Measurements from ENCODE around the gene NKD2. TPM values are rescaled to one million over a fixed set of nuclear protein-coding genes. Genes with fewer than 3 reads are reported as not detected.

The NKD2 gene
- total and polyA plus RNA-seq, 7 experiments from 2014 or later = 4.8 TPM; not detected in 6

DNA sequence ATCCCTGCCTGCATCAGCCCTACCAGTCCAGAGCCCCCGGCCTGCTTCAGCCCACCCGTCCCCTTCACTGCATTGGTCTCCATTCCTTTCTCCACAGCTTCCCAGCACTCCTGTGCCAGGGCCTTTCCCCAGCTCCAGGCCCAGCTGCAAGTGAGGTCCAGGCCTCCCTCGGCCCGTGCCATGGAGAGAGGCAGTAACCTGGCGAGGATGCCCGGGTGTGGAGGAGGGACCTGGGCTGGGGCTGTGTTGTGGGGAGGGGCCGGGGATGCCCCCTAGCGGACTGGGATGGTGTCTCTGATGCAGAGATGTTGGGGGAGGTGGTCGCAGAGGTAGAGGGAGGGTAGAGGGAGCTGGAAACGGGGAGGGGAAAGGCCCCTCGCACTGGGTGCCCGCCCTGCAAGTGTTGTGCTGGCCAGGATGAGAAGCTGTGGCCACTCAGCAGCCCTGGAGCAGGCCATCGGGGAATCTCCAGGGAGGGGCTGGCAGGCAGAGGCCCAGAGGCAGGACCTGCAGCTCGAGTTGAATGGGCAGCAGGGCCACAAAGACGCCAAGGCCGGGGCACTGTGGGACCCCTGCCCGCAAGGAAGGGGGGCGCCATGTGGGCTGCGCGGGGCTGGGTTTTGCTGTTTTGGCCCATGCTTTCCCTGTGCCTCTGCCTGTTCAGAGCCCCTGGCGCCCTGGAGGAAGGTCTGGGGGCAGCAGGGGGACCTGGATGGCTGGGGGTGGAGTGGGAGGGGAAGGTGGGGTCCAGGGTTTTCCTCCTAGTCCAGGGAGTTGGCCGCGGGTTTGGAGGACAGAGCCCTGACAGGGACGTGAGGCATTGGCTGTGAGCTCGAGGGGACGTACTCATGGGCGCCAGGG lies 26.0 kb upstream of the NKD2 start:
- Mint-ChIP-seq H3K36me3 (peaks cover 0 to 20% (median 8%) of the 10 kb centered on the region in 5 donors), H3K27me3 (peaks cover 12 to 36% (median 14%) of the 10 kb centered on the region in 5 donors), H3K9me3 (peaks cover 5 to 33% (median 9%) of the 10 kb centered on the region in 11 donors), H3K27ac (peak overlapping the region in 1 of 9 donors; percentile 29), H3K4me3 (peak overlapping the region in 1 of 10 donors; percentile 46), H3K4me1 (peaks cover 10 to 42% (median 12%) of the 10 kb centered on the region in 7 donors)
- Histone ChIP-seq H3K4me1 (ENCODE audit: control insufficient read depth in 2 of 2, insufficient read depth in 2 of 2, low read length in 2 of 2) (no peaks in the 10 kb centered on the region), H3K27me3 (ENCODE audit: control insufficient read depth in 2 of 2, insufficient read depth in 2 of 2, low read length in 2 of 2) (no peaks in the 10 kb centered on the region), H3K9me3 (ENCODE audit: control insufficient read depth in 2 of 3, low read length in 3 of 3) (no peaks in the 10 kb centered on the region), H3K36me3 (ENCODE audit: control insufficient read depth in 2 of 3, insufficient read depth in 3 of 3, low read length in 3 of 3) (no peaks in the 10 kb centered on the region), H3K4me3 (ENCODE audit: low read length) (no peak overlapping the region), H3K27ac (ENCODE audit: low read depth, low read length) (no peak overlapping the region)
- intact Hi-C loops (cut with micrococcal nuclease) = no loop called here
- no peak for DNase-seq
- ChIA-PET CTCF (no interaction called here), POLR2A (no interaction called here)
- no peak for ATAC-seq

DNA sequence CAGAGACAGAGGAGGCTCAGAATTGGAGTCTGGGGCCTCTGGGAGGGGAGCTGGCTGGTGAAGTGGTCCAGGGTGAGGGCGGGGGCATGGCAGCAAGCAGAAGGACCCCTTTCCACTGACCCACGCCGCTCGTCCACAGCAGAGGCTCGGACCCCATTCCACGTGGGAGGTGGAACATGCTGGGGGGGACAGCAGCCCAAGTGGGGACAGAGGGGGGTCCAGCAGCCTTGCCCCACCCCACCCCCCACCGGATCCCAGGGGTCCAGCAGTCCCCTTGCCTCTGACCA lies 25.4 kb upstream of the NKD2 start:
- Mint-ChIP-seq H3K9me3 (peaks cover 5 to 38% (median 9%) of the 10 kb centered on the region in 11 donors), H3K4me1 (peaks cover 10 to 42% (median 12%) of the 10 kb centered on the region in 7 donors), H3K27me3 (peaks cover 17 to 41% (median 20%) of the 10 kb centered on the region in 5 donors), H3K4me3 (peak overlapping the region in 3 of 10 donors; percentile 15 to 53 (median 46)), H3K27ac (peak overlapping the region in 1 of 9 donors; percentile 29), H3K36me3 (peaks cover 0 to 25% (median 8%) of the 10 kb centered on the region in 5 donors)
- DNase-seq = no peak
- Histone ChIP-seq H3K4me3 (ENCODE audit: low read length) (no peak overlapping the region), H3K36me3 (ENCODE audit: control insufficient read depth in 2 of 3, insufficient read depth in 3 of 3, low read length in 3 of 3) (no peaks in the 10 kb centered on the region), H3K27me3 (ENCODE audit: control insufficient read depth in 2 of 2, insufficient read depth in 2 of 2, low read length in 2 of 2) (no peaks in the 10 kb centered on the region), H3K27ac (ENCODE audit: low read depth, low read length) (no peak overlapping the region), H3K9me3 (ENCODE audit: control insufficient read depth in 2 of 3, low read length in 3 of 3) (no peaks in the 10 kb centered on the region), H3K4me1 (ENCODE audit: control insufficient read depth in 2 of 2, insufficient read depth in 2 of 2, low read length in 2 of 2) (no peaks in the 10 kb centered on the region)
- POLR2A ChIA-PET = no interaction called here
- CTCF ChIA-PET = no interaction called here
- ATAC-seq = no peak
- intact Hi-C loops (cut with micrococcal nuclease) = no loop called here

DNA sequence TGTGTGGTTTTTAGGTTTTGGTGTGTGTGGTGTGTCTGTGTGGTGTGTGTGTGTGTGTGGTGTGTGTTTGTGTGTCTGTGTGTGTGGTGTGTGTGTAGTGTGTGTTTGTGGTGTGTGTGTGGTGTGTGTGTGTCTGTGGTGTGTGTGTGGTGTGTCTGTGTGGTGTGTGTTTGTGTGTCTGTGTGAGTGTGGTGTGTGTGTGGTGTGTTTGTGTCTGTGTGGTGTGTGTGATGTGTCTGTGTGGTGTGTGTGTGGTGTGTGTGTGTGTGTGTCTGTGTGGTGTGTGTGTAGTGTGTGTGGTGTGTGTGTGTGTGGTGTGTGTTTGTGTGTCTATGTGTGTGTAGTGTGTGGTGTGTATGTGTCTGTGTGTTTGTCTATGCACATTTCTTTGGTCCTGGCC lies 25.0 kb upstream of the NKD2 start:
- H3K4me3 Mint-ChIP-seq = peak overlapping the region in 4 of 10 donors; percentile 15 to 53 (median 33)
- peaks cover 10 to 41% (median 12%) of the 10 kb centered on the region in 7 donors for H3K4me1 Mint-ChIP-seq
- ChIA-PET POLR2A (no interaction called here), CTCF (no interaction called here)
- peaks cover 0 to 25% (median 8%) of the 10 kb centered on the region in 5 donors for H3K36me3 Mint-ChIP-seq
- H3K9me3 Mint-ChIP-seq = peaks cover 5 to 38% (median 9%) of the 10 kb centered on the region in 11 donors
- ATAC-seq (no peak), DNase-seq (no peak)
- no peaks in the 10 kb centered on the region for H3K9me3 ChIP-seq (ENCODE audit: control insufficient read depth in 2 of 3, low read length in 3 of 3)
- no peak overlapping the region for H3K27ac ChIP-seq (ENCODE audit: low read depth, low read length)
- intact Hi-C loops (cut with micrococcal nuclease) = no loop called here
- no peaks in the 10 kb centered on the region for H3K4me1 ChIP-seq (ENCODE audit: control insufficient read depth in 2 of 2, insufficient read depth in 2 of 2, low read length in 2 of 2)
- H3K27ac Mint-ChIP-seq = peak overlapping the region in 1 of 9 donors; percentile 29
- H3K4me3 ChIP-seq (ENCODE audit: low read length) = no peak overlapping the region
- no peaks in the 10 kb centered on the region for H3K27me3 ChIP-seq (ENCODE audit: control insufficient read depth in 2 of 2, insufficient read depth in 2 of 2, low read length in 2 of 2)
- no peaks in the 10 kb centered on the region for H3K36me3 ChIP-seq (ENCODE audit: control insufficient read depth in 2 of 3, insufficient read depth in 3 of 3, low read length in 3 of 3)
- H3K27me3 Mint-ChIP-seq = peaks cover 17 to 43% (median 22%) of the 10 kb centered on the region in 5 donors

DNA sequence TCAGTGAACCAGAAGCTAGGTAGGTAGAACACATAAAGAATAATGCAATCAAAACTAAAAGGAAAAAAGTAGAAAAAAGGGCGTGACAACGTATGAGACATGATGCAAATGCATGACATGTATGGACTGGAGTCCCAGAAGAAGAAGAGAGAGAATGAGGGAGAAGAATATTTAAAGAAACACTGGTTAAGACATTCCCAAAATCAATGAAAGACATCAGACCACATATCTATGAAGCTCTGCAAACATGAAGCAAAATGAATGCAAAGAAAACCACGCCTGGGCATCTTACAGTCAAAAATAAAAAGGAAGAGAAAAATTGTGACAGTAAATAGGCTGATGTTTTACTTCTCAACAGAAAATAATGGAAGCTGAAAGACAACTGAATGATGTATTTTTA lies 23.8 kb upstream of the NKD2 start:
- H3K36me3 Mint-ChIP-seq = peaks cover 0 to 25% (median 8%) of the 10 kb centered on the region in 5 donors
- CTCF ChIA-PET = no interaction called here
- ATAC-seq (no peak), DNase-seq (no peak)
- Histone ChIP-seq H3K27ac (ENCODE audit: low read depth, low read length) (no peak overlapping the region), H3K27me3 (ENCODE audit: control insufficient read depth in 2 of 2, insufficient read depth in 2 of 2, low read length in 2 of 2) (no peaks in the 10 kb centered on the region), H3K4me1 (ENCODE audit: control insufficient read depth in 2 of 2, insufficient read depth in 2 of 2, low read length in 2 of 2) (no peaks in the 10 kb centered on the region), H3K36me3 (ENCODE audit: control insufficient read depth in 2 of 3, insufficient read depth in 3 of 3, low read length in 3 of 3) (no peaks in the 10 kb centered on the region), H3K4me3 (ENCODE audit: low read length) (no peak overlapping the region), H3K9me3 (ENCODE audit: control insufficient read depth in 2 of 3, low read length in 3 of 3) (no peaks in the 10 kb centered on the region)
- POLR2A ChIA-PET = no interaction called here
- peak overlapping the region in 1 of 9 donors; percentile 31 for H3K27ac Mint-ChIP-seq
- no peak overlapping the region for H3K4me3 Mint-ChIP-seq
- H3K9me3 Mint-ChIP-seq = peaks cover 5 to 38% (median 9%) of the 10 kb centered on the region in 11 donors
- intact Hi-C loops (cut with micrococcal nuclease) = no loop called here
- H3K27me3 Mint-ChIP-seq = peaks cover 19 to 45% (median 27%) of the 10 kb centered on the region in 5 donors
- H3K4me1 Mint-ChIP-seq = peaks cover 10 to 28% (median 12%) of the 10 kb centered on the region in 7 donors

DNA sequence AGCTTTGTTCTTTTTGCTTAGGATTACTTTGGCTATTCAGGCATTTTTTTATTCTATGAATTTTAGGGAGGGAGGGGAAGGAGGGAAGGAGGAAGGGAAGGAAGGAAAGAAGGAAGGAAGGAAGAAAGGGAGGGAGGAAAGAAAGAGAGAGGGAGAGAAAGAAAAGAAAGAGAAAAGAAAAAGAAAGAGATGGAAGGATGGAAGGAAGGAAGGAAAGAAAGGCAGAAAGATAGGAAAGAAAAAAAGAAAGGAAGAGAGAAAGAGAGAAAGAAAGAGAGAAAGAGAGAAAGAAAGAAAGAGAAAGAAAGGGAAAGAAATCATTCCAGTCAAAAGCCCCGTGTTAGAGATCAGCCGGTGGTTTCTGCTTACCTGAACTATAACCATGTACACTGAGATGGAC lies 20.8 kb upstream of the NKD2 start:
- H3K36me3 ChIP-seq (ENCODE audit: control insufficient read depth in 2 of 3, insufficient read depth in 3 of 3, low read length in 3 of 3) = no peaks in the 10 kb centered on the region
- intact Hi-C loops (cut with micrococcal nuclease) = no loop called here
- H3K4me1 ChIP-seq (ENCODE audit: control insufficient read depth in 2 of 2, insufficient read depth in 2 of 2, low read length in 2 of 2) = no peaks in the 10 kb centered on the region
- Mint-ChIP-seq H3K27me3 (peaks cover 33 to 54% (median 40%) of the 10 kb centered on the region in 5 donors), H3K36me3 (peaks cover 0 to 25% (median 8%) of the 10 kb centered on the region in 5 donors), H3K27ac (no peak overlapping the region), H3K4me3 (no peak overlapping the region), H3K9me3 (peaks cover 5 to 38% (median 10%) of the 10 kb centered on the region in 11 donors), H3K4me1 (peaks cover 10 to 20% (median 12%) of the 10 kb centered on the region in 7 donors)
- DNase-seq (no peak), ATAC-seq (no peak)
- no peaks in the 10 kb centered on the region for H3K27me3 ChIP-seq (ENCODE audit: control insufficient read depth in 2 of 2, insufficient read depth in 2 of 2, low read length in 2 of 2)
- H3K9me3 ChIP-seq (ENCODE audit: control insufficient read depth in 2 of 3, low read length in 3 of 3) = no peaks in the 10 kb centered on the region
- H3K27ac ChIP-seq (ENCODE audit: low read depth, low read length) = no peak overlapping the region
- H3K4me3 ChIP-seq (ENCODE audit: low read length) = no peak overlapping the region
- ChIA-PET CTCF (no interaction called here), POLR2A (no interaction called here)

DNA sequence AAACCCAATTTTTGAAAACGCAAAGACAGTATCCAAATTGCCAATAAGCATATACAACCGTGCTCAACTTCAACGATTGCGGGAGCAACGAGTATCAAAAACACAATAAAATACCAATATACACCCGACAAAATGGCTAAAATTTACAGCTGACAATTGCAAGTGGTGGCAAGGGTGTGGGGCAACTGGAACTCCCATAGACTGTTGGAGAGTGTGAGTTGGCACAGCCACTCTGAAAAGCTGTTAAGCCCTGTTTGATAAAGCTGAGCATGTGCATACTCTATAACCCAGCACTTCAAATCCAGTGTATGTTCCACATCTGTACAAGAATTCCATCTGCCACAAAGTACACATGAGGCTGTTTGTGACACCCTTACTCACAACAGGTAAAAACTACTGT lies 20.3 kb upstream of the NKD2 start:
- Mint-ChIP-seq H3K9me3 (peaks cover 5 to 38% (median 10%) of the 10 kb centered on the region in 11 donors), H3K4me3 (no peak overlapping the region), H3K27me3 (peaks cover 33 to 54% (median 40%) of the 10 kb centered on the region in 5 donors), H3K27ac (no peak overlapping the region), H3K36me3 (peaks cover 0 to 24% (median 8%) of the 10 kb centered on the region in 5 donors), H3K4me1 (peaks cover 10 to 20% (median 12%) of the 10 kb centered on the region in 7 donors)
- ATAC-seq = no peak
- H3K36me3 ChIP-seq (ENCODE audit: control insufficient read depth in 2 of 3, insufficient read depth in 3 of 3, low read length in 3 of 3) = no peaks in the 10 kb centered on the region
- ChIA-PET CTCF (no interaction called here), POLR2A (no interaction called here)
- no peak for DNase-seq
- H3K27me3 ChIP-seq (ENCODE audit: control insufficient read depth in 2 of 2, insufficient read depth in 2 of 2, low read length in 2 of 2) = no peaks in the 10 kb centered on the region
- no peaks in the 10 kb centered on the region for H3K9me3 ChIP-seq (ENCODE audit: control insufficient read depth in 2 of 3, low read length in 3 of 3)
- no peak overlapping the region for H3K4me3 ChIP-seq (ENCODE audit: low read length)
- no peaks in the 10 kb centered on the region for H3K4me1 ChIP-seq (ENCODE audit: control insufficient read depth in 2 of 2, insufficient read depth in 2 of 2, low read length in 2 of 2)
- intact Hi-C loops (cut with micrococcal nuclease) = no loop called here
- no peak overlapping the region for H3K27ac ChIP-seq (ENCODE audit: low read depth, low read length)

Data from naive thymus-derived CD4-positive, alpha-beta T cell (primary cell).